Measurements from ENCODE around the gene TP53TG3C.
"Not testable (repeated sequence)": the region's sequence is repeated elsewhere in the genome, so short reads cannot be mapped to it uniquely, and the experiment has no call there.

Gene TP53TG3C, protein sequence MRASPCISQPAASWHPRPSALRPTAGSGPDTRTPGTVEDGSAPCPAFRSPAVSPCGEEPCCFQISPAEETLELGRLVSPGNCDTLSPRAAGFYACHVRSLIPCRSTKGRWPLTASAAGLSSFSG

DNA sequence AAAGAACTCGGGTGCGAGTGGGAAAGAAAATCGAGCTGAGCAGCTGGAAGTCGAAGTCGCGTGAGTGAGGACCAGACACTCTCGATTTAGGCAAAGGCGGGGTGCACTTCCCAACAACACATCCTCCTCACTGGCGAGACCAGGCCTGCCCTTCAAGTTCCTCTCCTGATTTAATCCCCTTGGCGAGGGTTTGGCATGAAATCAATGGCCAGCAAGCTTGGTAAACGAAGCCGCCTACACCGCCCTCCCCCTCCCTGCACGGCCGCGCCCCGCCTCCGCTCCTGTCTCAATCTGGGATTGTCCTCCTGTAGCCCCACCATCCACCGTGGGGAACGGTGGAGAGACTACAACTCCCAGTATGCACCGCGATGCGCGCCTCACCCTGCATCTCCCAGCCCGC, at the start of gene TP53TG3C:
TSS of gene TP53TG3C (plus strand) at position 301 of the 400 bp plus-strand sequence. CDS start at position 369, 68 bp downstream.
- H3K9me3 ChIP-seq (ENCODE audit: low read length); H2AFZ ChIP-seq (ENCODE audit: low read depth, low read length); H3K4me1 ChIP-seq (ENCODE audit: insufficient read depth, low read length); H3K27me3 ChIP-seq (ENCODE audit: insufficient read depth, low read length); H3K4me3 ChIP-seq (ENCODE audit: low read length); H3K36me3 ChIP-seq (ENCODE audit: insufficient read depth, low read length): not testable (repeated sequence)
